Stimulated activated CD4-positive, alpha-beta T cell treated with anti-CD3 and anti-CD28 coated beads, Interleukin-1b, Interleukin-23, amount 100 ng/mL, for 1 hour (primary cell): ENCODE measurements around the gene AOC3.
"Not testable (repeated sequence)": the region's sequence is repeated elsewhere in the genome, so short reads cannot be mapped to it uniquely, and the experiment has no call there.

Experiments used
- DNase-seq, 2 donors: peaks; one replicate each; pipeline ENCODE4 v3.0.0-alpha.2; 2020; ENCODE audit warnings: low read depth in 2 of 2

AOC3 gene

DNA sequence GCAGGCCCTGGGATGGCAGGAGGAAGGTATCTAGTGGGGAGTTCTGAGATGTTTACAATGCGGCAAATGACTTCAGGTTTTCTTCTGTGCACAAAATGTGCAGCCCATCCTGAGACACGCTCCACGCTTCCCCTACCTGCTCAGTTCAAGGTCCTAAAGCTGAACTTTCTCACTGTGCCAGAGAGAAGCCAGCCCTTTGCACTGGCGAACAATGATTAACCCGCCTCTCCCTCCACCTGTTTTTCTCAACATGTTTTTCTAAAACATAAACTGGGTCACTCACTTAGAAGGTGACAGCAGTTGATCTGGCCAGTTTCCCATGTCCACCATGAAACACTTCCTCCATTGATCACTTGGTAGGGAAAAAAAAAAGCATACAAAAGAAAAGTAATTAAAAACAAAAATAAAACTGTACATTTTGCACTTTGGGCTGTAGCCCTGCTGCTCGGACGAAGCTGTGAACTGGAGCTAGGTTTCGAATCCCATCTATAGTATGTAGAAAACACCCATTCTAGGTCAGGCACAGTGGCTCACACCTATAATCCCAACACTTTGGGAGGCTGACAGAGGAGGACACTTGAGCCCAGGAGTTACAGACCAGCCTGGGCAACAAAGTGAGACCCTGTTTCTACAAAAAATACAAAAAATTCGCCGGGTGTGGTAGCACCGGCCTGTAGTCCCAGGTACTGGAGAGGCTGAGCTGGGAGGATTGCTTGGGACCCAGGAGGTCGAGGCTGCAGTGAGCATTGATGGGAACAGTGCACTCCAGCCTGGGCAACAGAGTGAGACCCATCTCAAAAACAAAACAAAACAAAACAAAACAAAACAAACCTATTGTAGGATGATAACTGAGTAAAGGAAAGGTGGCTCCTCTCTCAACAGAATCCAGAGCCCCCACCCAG lies 43.5 kb downstream of the AOC3 start:
- DNase-seq: no peak

GRCh38 chr17:42895185-42895555 lies 44.2 kb downstream of the AOC3 start:
- no peak for DNase-seq

DNA sequence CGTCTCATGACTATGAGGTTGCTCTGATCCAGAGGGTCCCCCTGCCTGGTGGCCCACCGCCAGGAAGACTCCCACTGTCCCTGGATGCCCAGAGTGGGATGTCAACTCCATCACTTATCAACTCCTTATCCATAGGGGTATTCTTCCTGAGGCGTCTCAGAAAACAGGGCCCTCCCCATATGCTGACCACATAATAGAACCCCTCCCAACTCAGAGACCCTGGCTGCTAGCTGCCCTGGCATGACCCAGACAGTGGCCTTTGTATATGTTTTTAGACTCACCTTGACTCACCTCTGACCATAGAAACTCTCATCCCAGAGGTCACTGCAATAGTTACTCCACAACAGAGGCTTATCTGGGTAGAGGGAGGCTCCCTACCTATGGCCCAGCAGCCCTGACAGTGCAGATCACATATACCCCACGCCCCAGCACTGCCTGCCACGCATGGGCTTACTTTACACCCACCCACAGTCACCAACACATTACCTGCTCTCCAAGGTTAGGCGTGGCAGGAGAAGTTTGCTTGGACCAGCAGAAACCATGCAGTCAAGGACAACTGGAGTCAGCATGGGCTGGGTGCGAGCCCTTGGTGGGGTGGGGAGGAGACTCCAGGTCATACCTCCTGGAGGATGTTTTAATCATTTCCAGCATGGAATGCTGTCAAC lies 47.3 kb downstream of the AOC3 start:
- DNase-seq: no peak

DNA sequence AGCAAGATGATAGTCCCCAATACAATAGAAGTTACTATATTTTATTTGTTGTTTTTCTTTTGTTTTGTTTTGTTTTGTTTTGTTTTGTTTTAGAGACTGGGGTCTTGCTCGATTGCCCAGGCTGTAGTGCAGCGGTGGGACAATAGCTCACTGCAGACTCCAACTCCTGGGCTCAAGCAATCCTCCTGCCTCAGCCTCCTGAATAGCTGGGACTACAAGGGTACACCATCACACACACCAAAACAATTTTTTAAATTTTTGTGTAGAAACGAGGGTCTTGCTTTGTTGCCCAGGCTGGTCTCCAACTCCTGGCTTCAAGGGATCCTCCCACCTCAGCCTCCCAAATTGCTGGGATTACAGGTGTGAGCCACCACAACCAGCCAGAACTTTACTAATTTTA lies 49.0 kb downstream of the AOC3 start:
- not testable (repeated sequence) for DNase-seq

GRCh38 chr17:42900460-42901331 lies 49.7 kb downstream of the AOC3 start, which contains the start of gene G6PC1:
TSS of gene G6PC1 (plus strand) at chr17:42900799. CDS start at chr17:42900877, 78 bp downstream.
- no peak for DNase-seq

- DNase-seq: no peak
These were observed 50.7 kb downstream of the AOC3 start for GRCh38 chr17:42901535-42902229.

DNA sequence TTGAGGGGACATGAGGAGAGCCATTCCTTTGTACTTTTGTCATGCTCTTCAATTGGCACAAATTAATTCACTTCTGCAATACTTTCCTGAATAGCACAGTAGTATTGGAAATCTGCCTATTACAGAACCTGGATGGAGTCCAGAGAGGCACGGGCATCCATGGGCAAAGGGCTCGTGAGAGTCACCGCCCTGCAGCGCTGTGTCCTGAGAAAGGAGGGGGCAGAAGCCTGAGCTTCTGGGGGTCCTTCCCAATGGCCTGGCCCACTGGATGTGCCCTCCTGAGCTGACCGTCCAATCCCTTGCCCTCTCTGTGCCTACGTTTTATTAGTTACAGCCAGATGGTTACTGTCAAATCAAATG lies 53.1 kb downstream of the AOC3 start:
- no peak for DNase-seq

- no peak for DNase-seq
These were observed 55.9 kb downstream of the AOC3 start for GRCh38 chr17:42906772-42907446.
